Neural cell (in vitro differentiated cells): ENCODE data around the gene GRID1. TPM values are rescaled to one million over a fixed set of nuclear protein-coding genes. Genes with fewer than 3 reads are reported as not detected.

Experiments used
- H2AFZ ChIP-seq: fragments of 200-600, 300-800 bp; sonication (generic), shearing (Covaris generic); 2 replicates; pipeline ENCODE4 v1.6.0; 2014; ENCODE audit warnings: low read depth, mild to moderate bottlenecking, antibody characterized with exemption, low read length, moderate library complexity
- H3F3A ChIP-seq: fragments of 200-600 bp; shearing (Covaris generic); 2 replicates; pipeline ENCODE4 v1.6.1; 2016; ENCODE audit warnings: mild to moderate bottlenecking, moderate library complexity, mixed read lengths, antibody characterized with exemption, low read length; ENCODE audit not compliant: insufficient read depth, poor library complexity, severe bottlenecking
- H3K27ac ChIP-seq: fragments of 200-600, 300-800 bp; sonication (generic), shearing (Covaris generic); 2 replicates; pipeline ENCODE4 v1.5.1; 2014; ENCODE audit warnings: mild to moderate bottlenecking, low read length, moderate library complexity
- H3K27me3 ChIP-seq: fragments of 300-800, 200-600 bp; sonication (generic), shearing (Covaris generic); 2 replicates; pipeline ENCODE4 v1.6.0; 2014; ENCODE audit warnings: mild to moderate bottlenecking, low read depth, low read length, moderate library complexity; ENCODE audit not compliant: insufficient read depth
- H3K36me3 ChIP-seq: fragments of 300-800, 200-600 bp; sonication (generic), shearing (Covaris generic); 2 replicates; pipeline ENCODE4 v1.5.1; 2014; ENCODE audit warnings: mild to moderate bottlenecking, antibody characterized with exemption, low read length, moderate library complexity; ENCODE audit not compliant: insufficient read depth
- H3K4me2 ChIP-seq: fragments of 300-800, 200-600 bp; sonication (generic), shearing (Covaris generic); 2 replicates; pipeline ENCODE4 v1.6.0; 2014; ENCODE audit warnings: mild to moderate bottlenecking, low read length
- H3K4me3 ChIP-seq: fragments of 300-800, 200-600 bp; sonication (generic), shearing (Covaris generic); 2 replicates; pipeline ENCODE4 v1.5.1; 2014; ENCODE audit warnings: mild to moderate bottlenecking, low read length, moderate library complexity
- H3K79me2 ChIP-seq: fragments of 200-600 bp; shearing (Covaris generic); replicated peaks from 2 replicates; pipeline ENCODE4 v1.6.0; 2014; ENCODE audit warnings: mild to moderate bottlenecking, low read length, moderate library complexity; ENCODE audit not compliant: insufficient read depth
- H3K9ac ChIP-seq: fragments of 300-800, 200-600 bp; sonication (generic), shearing (Covaris generic); 2 replicates; pipeline ENCODE4 v1.6.1; 2016; ENCODE audit warnings: mild to moderate bottlenecking, low read length, mixed read lengths
- H3K9me2 ChIP-seq: fragments of 200-600 bp; shearing (Covaris generic); 2 replicates; pipeline ENCODE4 v1.6.1; 2016; ENCODE audit warnings: mild to moderate bottlenecking, low read length, mixed read lengths; ENCODE audit not compliant: insufficient read depth
- H3K9me3 ChIP-seq: fragments of 200-600, 300-800 bp; sonication (generic), shearing (Covaris generic); 2 replicates; pipeline ENCODE4 v1.6.1; 2016; ENCODE audit warnings: mild to moderate bottlenecking, mixed run types, low read length, moderate library complexity, mixed read lengths
- H4K20me1 ChIP-seq: fragments of 200-600 bp; shearing (Covaris generic); 2 replicates; pipeline ENCODE4 v1.6.1; 2016; ENCODE audit warnings: mild to moderate bottlenecking, mixed run types; ENCODE audit not compliant: insufficient read depth
- CTCF ChIP-seq: fragments of 450-650 bp; IDR thresholded peaks from 2 replicates; pipeline ENCODE4 v1.5.1; 2014; ENCODE audit warnings: antibody characterized with exemption, mild to moderate bottlenecking, moderate library complexity; ENCODE audit not compliant: poor library complexity, severe bottlenecking
- EP300 ChIP-seq: fragments of 450-650 bp; conservative IDR thresholded peaks from 2 replicates; pipeline ENCODE4 v1.6.1; 2014; ENCODE audit warnings: antibody characterized with exemption, mild to moderate bottlenecking, moderate library complexity; ENCODE audit not compliant: poor library complexity, severe bottlenecking
- EZH2 ChIP-seq: fragments of 200-600, 300-800 bp; shearing (Covaris generic), sonication (generic); IDR thresholded peaks from 2 replicates; pipeline ENCODE4 v1.6.1; 2014; ENCODE audit warnings: antibody characterized with exemption, low read length, borderline replicate concordance, mild to moderate bottlenecking; ENCODE audit not compliant: insufficient read depth, poor library complexity, severe bottlenecking
- MXI1 ChIP-seq: fragments of 450-650 bp; conservative IDR thresholded peaks from 2 replicates; pipeline ENCODE4 v1.6.1; 2014; ENCODE audit warnings: antibody characterized with exemption, mild to moderate bottlenecking; ENCODE audit not compliant: poor library complexity, severe bottlenecking
- POLR2AphosphoS5 ChIP-seq: IDR thresholded peaks from 2 replicates; pipeline ENCODE4 v1.6.1; 2012
- RAD21 ChIP-seq: fragments of 450-650 bp; conservative IDR thresholded peaks from 2 replicates; pipeline ENCODE4 v1.6.1; 2014; ENCODE audit warnings: antibody characterized with exemption, mild to moderate bottlenecking, moderate library complexity
- REST ChIP-seq: IDR thresholded peaks from 2 replicates; pipeline ENCODE4 v1.6.1; 2012; ENCODE audit warnings: borderline replicate concordance
- SMC3 ChIP-seq: fragments of 450-650 bp; conservative IDR thresholded peaks from 2 replicates; pipeline ENCODE4 v1.6.1; 2014; ENCODE audit warnings: antibody characterized with exemption, mild to moderate bottlenecking, moderate library complexity; ENCODE audit not compliant: poor library complexity
- TAF1 ChIP-seq: IDR thresholded peaks from 2 replicates; pipeline ENCODE4 v1.6.1; 2012; ENCODE audit warnings: low read depth
- polyA plus RNA-seq: library from polyadenylated mRNA; depleted of rRNA; stranded (reverse); fragments of >200 nt; gene quantifications from 2 replicates; pipeline ENCODE4 v1.2.3, GENCODE V29; 2014

The GRID1 gene
- polyA plus RNA-seq, 1 donor from 2014 or later: 7.3 TPM

- Histone ChIP-seq H3F3A (no peaks in the 10 kb centered on the region), H4K20me1 (peaks cover 3% of the 10 kb centered on the region), H2AFZ (no peak overlapping the region), H3K27me3 (peaks cover 34% of the 10 kb centered on the region), H3K9ac (no peak overlapping the region), H3K9me2 (no peaks in the 10 kb centered on the region), H3K9me3 (no peaks in the 10 kb centered on the region), H3K27ac (no peak overlapping the region), H3K79me2 (no peaks in the 10 kb centered on the region), H3K4me3 (no peak overlapping the region), H3K36me3 (no peaks in the 10 kb centered on the region), H3K4me2 (no peak overlapping the region)
- TF ChIP-seq RAD21 (no peak), CTCF (no peak), EZH2 (no peak)
These were observed 3.5 kb upstream of the GRID1 start for GRCh38 chr10:86370006-86370585.

- Histone ChIP-seq H4K20me1 (peaks cover 8% of the 10 kb centered on the region), H3K36me3 (no peaks in the 10 kb centered on the region), H3K27ac (no peak overlapping the region), H3K9me2 (no peaks in the 10 kb centered on the region), H3K79me2 (no peaks in the 10 kb centered on the region), H3K4me2 (no peak overlapping the region), H3K4me3 (no peak overlapping the region), H3K27me3 (peaks cover 45% of the 10 kb centered on the region), H3K9ac (no peak overlapping the region), H3K9me3 (no peaks in the 10 kb centered on the region), H3F3A (no peaks in the 10 kb centered on the region), H2AFZ (no peak overlapping the region)
- TF ChIP-seq SMC3 (no peak), EP300 (no peak), REST (no peak), EZH2 (no peak), RAD21 (no peak), CTCF (no peak), POLR2AphosphoS5 (no peak), TAF1 (no peak), MXI1 (no peak)
These were observed 2.4 kb upstream of the GRID1 start for GRCh38 chr10:86368987-86369386.
